ENCODE data around the gene PRG3.
"Not testable (repeated sequence)": the region's sequence is repeated elsewhere in the genome, so short reads cannot be mapped to it uniquely, and the experiment has no call there.

The PRG3 gene

GRCh38 chr11:57408771-57409170 lies 27.8 kb upstream of the PRG3 start:
- no peak for DNase-seq (ENCODE audit: low spot score)

DNA sequence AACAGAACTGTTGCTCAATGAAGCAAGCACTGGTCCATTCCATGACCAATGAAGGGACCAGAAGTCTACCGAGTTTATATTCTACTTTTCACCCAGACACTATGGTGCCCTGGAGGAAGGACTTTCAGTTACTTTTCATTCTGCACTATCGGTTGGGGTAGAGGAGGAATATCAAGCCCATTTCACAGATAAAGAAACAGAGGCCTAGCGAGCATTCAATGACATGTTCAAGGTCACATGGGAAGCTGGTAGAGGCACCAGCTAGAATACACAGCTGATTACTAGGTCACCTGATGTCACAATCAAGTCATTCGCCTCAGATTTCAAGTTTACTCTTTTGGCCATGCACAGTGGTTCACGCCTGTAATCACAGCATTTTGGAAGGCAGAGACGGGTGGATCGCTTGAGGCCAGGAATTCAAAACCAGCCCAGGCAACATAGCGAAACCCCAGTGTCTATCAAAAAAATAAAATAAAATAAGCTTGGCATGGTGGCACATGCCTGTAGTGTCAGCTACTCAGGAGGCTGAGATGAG lies 27.1 kb upstream of the PRG3 start:
- DNase-seq (ENCODE audit: low spot score), result no peak

DNA sequence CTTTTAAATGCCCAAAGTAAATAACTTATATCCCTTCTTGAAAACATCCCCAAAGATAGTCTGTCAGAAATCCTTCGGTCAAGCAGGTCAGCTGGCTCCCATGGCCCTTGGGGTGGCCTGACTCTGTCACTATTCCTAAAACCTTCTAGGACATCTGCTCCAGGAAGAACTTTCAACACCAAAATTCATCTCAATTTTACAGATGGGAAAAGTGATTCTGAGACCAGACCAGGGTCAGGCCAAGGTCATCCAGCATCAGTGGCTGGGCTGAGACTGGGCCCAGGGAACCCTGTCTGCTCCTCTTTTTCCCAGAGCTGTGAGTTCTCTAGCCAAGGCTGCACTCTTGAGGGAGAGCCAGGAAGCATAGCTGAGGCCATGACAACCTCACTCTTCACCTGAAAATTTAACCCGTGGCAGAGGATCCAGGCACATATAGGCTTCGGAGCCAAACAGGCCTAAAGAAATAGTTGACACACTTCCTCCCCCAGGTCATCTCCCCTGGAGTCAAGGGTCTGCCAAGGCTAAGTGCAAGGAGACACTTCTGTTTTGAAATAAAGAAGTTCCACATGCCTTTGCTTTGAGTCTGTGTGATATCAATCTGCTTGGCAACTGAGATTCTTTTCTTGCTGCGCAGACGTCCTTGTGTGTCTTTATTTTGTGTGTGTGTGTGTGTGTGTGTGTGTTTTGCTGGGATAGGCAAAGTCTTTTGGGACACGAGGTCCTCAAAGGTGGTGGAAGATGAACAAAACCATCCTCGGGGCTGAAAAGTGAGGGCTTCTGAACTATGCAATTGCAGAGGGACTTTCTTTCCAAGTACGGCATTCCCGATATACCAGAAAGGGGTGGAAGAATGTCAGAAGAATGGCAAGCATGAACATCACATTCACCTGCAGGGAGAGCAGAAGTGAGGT lies 26.3 kb upstream of the PRG3 start:
- no peak for DNase-seq (ENCODE audit: low spot score)

DNA sequence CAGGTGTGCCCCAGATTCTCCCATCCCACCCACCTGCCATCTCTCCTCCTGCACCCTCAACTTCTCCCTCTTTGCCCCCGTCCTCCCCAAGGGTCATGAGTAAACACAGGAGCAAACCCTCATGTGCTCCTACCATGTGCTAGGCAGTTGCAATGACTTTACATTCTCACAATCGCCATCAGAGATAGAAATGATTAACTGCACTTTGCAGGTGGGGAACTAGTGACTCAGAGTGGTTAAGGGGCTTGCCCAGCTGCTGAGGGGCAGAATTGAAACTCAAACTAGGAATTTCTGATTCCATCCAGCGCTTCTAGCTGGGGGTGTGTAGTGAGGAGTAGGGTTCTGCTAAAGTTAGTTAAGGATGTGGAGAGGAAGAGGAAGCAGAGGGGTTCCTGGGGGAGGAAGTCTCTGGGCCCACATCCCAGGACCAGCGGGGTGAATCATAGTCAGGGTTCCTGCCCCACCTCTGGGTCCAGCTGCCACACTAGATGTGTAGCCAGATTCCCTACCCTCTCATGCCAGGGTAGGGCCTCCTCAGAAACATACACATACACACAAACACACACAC lies 25.5 kb upstream of the PRG3 start:
- DNase-seq (ENCODE audit: low spot score), result no peak

- no peak for DNase-seq (ENCODE audit: low spot score)
Observed at GRCh38 chr11:57405271-57405860, 24.4 kb upstream of the PRG3 start.

DNA sequence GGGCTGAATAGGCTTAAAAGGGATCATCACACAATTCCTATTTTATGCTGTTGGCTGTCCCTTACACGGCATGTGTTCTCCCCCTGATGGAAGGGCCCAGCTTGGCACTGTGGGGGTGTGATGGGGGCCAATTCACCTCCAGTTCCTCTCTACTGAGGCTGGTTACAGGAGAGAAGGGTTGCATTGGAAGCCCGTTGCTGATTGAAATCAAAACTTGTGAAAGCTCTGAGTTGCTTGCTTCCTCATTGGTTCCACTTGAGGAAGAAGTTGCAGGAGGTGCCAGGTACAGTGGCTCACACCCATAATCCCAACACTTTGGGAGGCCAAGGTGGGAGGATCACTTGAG lies 22.8 kb upstream of the PRG3 start:
- no peak for DNase-seq (ENCODE audit: low spot score)

- not testable (repeated sequence) for DNase-seq (ENCODE audit: low spot score)
Observed at GRCh38 chr11:57403003-57403801, 22.3 kb upstream of the PRG3 start.

- DNase-seq (ENCODE audit: low spot score), result no peak
Observed at GRCh38 chr11:57402188-57403002, 21.4 kb upstream of the PRG3 start.

GRCh38 chr11:57399972-57400578 lies 19.1 kb upstream of the PRG3 start:
- no peak for DNase-seq (ENCODE audit: low spot score)

- DNase-seq (ENCODE audit: low spot score), result no peak
Observed at GRCh38 chr11:57399221-57399620, 18.3 kb upstream of the PRG3 start.

GRCh38 chr11:57397394-57397990 lies 16.5 kb upstream of the PRG3 start:
- DNase-seq (ENCODE audit: low spot score), result no peak

DNA sequence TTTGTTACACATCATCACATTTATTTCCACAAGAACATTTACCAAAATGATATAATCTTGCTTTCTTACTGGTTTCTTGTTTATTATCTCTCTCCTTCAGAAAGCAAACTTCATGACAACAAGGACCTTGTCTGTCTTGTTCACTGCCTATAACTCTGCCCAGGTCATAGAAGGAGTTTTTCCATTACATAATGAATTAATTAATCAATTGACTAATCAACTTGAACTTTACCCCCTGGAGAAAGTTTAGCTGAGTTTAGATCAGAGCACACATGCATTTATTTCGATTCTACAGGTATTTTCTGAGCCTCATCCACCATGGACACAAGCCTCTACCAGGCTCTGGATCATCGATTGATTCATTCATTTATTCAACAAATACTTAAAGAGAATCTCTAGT lies 15.8 kb upstream of the PRG3 start:
- DNase-seq (ENCODE audit: low spot score), result no peak

- DNase-seq (ENCODE audit: low spot score), result no peak
Observed at GRCh38 chr11:57395905-57396623, 15.1 kb upstream of the PRG3 start.

GRCh38 chr11:57394203-57394965 lies 13.4 kb upstream of the PRG3 start:
- no peak for DNase-seq (ENCODE audit: low spot score)

DNA sequence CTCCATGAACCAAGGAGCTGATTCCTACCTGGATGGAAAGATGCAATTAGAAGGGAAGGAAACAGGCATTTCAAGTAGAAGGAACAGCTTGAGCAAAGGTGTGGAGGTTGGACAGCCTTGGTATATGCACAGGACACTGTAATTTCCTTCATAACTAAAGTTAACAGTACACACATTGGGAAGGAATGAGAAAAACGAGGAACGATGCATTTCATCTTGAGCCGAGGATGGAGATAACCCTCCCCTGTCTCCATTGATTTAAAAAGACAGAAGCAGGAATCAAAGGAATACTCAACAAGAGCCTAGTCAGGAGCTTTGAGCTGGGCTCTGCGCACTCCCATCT lies 11.8 kb upstream of the PRG3 start:
- DNase-seq (ENCODE audit: low spot score), result no peak

DNA sequence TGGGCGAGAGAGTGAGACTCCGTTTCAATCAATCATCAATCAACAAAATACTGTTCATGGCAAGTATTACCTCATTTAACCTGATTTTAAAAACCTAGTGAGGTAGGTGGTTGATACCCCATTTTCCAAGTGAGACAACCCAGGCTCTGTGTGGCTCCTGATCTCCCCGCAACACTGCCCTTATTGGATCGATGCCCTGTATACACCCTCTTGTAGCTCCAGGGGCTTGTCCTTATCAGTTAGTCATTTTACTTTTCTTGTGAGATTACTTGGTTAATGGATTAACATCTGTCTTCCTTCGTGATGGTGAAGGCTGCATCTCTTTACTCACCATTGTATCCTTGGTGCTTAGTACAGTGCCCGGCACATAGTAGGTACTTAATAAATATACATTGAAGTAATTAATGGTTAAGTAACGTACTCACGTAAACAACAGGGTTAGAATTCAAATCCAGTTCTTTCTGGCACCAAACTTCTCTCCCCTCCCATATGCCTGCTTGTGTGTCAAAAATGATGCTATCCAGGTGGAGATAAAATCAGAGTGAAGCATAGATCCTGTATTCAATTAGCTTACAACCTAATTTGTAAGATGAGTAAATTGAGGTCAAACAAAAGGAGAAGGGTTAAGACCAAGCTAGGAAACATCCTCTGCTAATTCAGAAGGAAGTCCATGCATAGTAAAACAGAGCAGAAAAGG lies 11.3 kb upstream of the PRG3 start:
- no peak for DNase-seq (ENCODE audit: low spot score)

- no peak for DNase-seq (ENCODE audit: low spot score)
Observed at GRCh38 chr11:57391539-57391938, 10.6 kb upstream of the PRG3 start.

- no peak for DNase-seq (ENCODE audit: low spot score)
Observed at GRCh38 chr11:57391111-57391510, 10.2 kb upstream of the PRG3 start.

- DNase-seq (ENCODE audit: low spot score), result no peak
Observed at GRCh38 chr11:57390535-57390934, 9.6 kb upstream of the PRG3 start, which contains the start of gene PRG2. Gene PRG2 (minus strand): TSS chr11:57390650. CDS start chr11:57389944, 706 bp downstream.

All from CD4-positive, alpha-beta T cell treated with Interleukin-15 for 4 hours (primary cell).